Hepatocyte (in vitro differentiated cells): ENCODE results near the gene POTEF.

Source experiments
- EZH2 ChIP-seq: fragments of 200-600 bp; sonication (generic); IDR thresholded peaks from 2 replicates; pipeline ENCODE4 v1.6.1; 2016; ENCODE audit warnings: antibody characterized with exemption, mild to moderate bottlenecking, borderline replicate concordance
- EZH2phosphoT487 ChIP-seq: fragments of 200-600 bp; sonication (generic); IDR thresholded peaks from one replicate; pipeline ENCODE4 v1.6.1; 2018; ENCODE audit warnings: antibody characterized with exemption, mild to moderate bottlenecking, low read depth, moderate library complexity; ENCODE audit not compliant: unreplicated experiment, severe bottlenecking
- TF ChIP-seq, protein P1 (sequence below): fragments of 200-600 bp; sonication (generic); IDR thresholded peaks from 2 replicates; pipeline ENCODE4 v1.5.1; 2016; ENCODE audit warnings: antibody characterized with exemption, mild to moderate bottlenecking; ENCODE audit not compliant: poor library complexity

DNA sequence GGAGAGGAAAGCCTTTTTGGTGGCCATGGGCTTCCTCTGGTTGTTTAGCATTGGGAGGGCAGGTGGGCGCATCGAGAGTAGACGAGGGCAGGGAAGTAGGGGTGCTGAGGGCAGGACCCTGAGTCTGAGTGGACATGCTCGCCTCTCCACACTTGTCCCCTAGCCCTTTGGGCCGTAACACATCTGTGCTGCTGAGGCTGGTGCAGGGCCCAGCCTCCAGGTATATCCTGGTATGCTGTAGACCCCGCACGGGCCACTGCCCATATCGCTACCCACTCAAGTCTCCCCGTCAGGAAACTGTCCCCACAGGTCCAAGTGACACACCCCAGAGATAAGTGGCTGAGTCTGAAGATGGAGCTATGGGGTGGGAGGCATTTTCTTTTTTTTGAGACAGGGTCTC, 29.6 kb upstream of the POTEF start:
- TF ChIP-seq, protein P1, sequence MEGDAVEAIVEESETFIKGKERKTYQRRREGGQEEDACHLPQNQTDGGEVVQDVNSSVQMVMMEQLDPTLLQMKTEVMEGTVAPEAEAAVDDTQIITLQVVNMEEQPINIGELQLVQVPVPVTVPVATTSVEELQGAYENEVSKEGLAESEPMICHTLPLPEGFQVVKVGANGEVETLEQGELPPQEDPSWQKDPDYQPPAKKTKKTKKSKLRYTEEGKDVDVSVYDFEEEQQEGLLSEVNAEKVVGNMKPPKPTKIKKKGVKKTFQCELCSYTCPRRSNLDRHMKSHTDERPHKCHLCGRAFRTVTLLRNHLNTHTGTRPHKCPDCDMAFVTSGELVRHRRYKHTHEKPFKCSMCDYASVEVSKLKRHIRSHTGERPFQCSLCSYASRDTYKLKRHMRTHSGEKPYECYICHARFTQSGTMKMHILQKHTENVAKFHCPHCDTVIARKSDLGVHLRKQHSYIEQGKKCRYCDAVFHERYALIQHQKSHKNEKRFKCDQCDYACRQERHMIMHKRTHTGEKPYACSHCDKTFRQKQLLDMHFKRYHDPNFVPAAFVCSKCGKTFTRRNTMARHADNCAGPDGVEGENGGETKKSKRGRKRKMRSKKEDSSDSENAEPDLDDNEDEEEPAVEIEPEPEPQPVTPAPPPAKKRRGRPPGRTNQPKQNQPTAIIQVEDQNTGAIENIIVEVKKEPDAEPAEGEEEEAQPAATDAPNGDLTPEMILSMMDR: no peak
- TF ChIP-seq EZH2phosphoT487: no peak
- no peak for TF ChIP-seq EZH2
